Endothelial cell of umbilical vein (primary cell): Measurements from ENCODE around the gene COL1A1.

Experiments used
- EZH2 ChIP-seq: IDR thresholded peaks from 2 replicates; pipeline ENCODE4 v1.6.1; 2012; ENCODE audit warnings: borderline replicate concordance, low read depth, mild to moderate bottlenecking, moderate library complexity, low read length, inconsistent platforms; ENCODE audit not compliant: severe bottlenecking
- FOS ChIP-seq: IDR thresholded peaks from 2 replicates; pipeline ENCODE4 v1.6.1; 2011; ENCODE audit warnings: mild to moderate bottlenecking, low read length, moderate library complexity, borderline replicate concordance; ENCODE audit not compliant: insufficient read depth
- GATA2 ChIP-seq: IDR thresholded peaks from 2 replicates; pipeline ENCODE4 v1.7.0; 2011; ENCODE audit warnings: low read depth, mild to moderate bottlenecking, moderate library complexity, mixed read lengths, low read length; ENCODE audit not compliant: insufficient read length, insufficient read depth
- JUN ChIP-seq: IDR thresholded peaks from 2 replicates; pipeline ENCODE4 v1.6.1; 2011; ENCODE audit warnings: borderline replicate concordance, low read depth; ENCODE audit not compliant: insufficient read length, insufficient read depth
- MYC ChIP-seq: IDR thresholded peaks from one replicate; pipeline ENCODE4 v1.6.1; 2011; ENCODE audit warnings: mild to moderate bottlenecking, low read depth, low read length
- POLR2A ChIP-seq: IDR thresholded peaks from 2 replicates; pipeline ENCODE4 v1.6.1; 2012; ENCODE audit warnings: low read depth, mild to moderate bottlenecking, control low read depth, low read length
- POLR2AphosphoS5 ChIP-seq: IDR thresholded peaks from 2 replicates; pipeline ENCODE4 v1.6.1; 2012; ENCODE audit warnings: low read depth, mild to moderate bottlenecking, control low read depth, low read length, moderate library complexity; ENCODE audit not compliant: insufficient read depth
- TF ChIP-seq, protein P1 (sequence below), 2 donors: IDR thresholded peaks; 1 replicate in 1 of 2; 2 replicates in 1 of 2; pipeline ENCODE4 v1.5.1; 2011; ENCODE audit warnings: low read length in 2 of 2, mild to moderate bottlenecking in 2 of 2, moderate library complexity in 2 of 2, control low read depth in 1 of 2, inconsistent platforms in 1 of 2, low read depth in 1 of 2; ENCODE audit not compliant: insufficient read depth in 1 of 2; ENCODE audit errors: extremely low read depth in 1 of 2
- TF ChIP-seq, protein P2 (sequence below): IDR thresholded peaks from 2 replicates; pipeline ENCODE4 v1.6.1; 2011; ENCODE audit not compliant: insufficient read depth, insufficient read length

DNA sequence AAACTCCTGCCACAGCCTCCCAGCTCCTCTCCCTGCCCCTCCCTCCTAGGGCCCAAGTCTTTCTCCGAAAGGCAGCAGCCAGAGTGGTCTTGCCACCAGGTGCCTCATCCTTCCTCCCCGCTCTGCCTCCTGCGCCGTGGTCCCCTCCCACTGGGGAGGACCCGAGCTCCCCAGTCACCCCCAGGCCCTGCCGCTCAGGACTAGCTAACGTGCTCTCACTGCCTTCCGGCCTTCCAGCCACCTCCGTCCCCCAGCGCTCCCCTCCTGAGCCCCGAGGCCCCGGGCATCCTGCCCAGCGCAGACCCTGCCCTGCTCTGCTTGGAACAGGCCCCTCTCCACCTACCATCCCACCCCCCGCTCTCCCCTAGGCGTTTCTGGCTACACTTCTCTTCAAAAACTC is 19.4 kb upstream of the COL1A1 start:
- TF ChIP-seq, protein P1, sequence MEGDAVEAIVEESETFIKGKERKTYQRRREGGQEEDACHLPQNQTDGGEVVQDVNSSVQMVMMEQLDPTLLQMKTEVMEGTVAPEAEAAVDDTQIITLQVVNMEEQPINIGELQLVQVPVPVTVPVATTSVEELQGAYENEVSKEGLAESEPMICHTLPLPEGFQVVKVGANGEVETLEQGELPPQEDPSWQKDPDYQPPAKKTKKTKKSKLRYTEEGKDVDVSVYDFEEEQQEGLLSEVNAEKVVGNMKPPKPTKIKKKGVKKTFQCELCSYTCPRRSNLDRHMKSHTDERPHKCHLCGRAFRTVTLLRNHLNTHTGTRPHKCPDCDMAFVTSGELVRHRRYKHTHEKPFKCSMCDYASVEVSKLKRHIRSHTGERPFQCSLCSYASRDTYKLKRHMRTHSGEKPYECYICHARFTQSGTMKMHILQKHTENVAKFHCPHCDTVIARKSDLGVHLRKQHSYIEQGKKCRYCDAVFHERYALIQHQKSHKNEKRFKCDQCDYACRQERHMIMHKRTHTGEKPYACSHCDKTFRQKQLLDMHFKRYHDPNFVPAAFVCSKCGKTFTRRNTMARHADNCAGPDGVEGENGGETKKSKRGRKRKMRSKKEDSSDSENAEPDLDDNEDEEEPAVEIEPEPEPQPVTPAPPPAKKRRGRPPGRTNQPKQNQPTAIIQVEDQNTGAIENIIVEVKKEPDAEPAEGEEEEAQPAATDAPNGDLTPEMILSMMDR (IDR thresholded peaks at IDR 0.05; ENCODE audit: extremely low read depth in 1 of 2, insufficient read depth in 1 of 2, low read depth in 1 of 2, low read length in 2 of 2): no peak
- TF ChIP-seq EZH2 (no peak), POLR2A (no peak), POLR2AphosphoS5 (no peak), JUN (no peak), FOS (no peak), GATA2 (no peak), MYC (no peak)
- TF ChIP-seq, protein P2, sequence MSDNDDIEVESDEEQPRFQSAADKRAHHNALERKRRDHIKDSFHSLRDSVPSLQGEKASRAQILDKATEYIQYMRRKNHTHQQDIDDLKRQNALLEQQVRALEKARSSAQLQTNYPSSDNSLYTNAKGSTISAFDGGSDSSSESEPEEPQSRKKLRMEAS: no peak
